Astrocyte (in vitro differentiated cells and primary cell): Measurements from ENCODE around the gene PPM1H. TPM values are rescaled to one million over a fixed set of nuclear protein-coding genes. Genes with fewer than 3 reads are reported as not detected.
A peak's percentile ranks its signal among the peaks of the same experiment; 100 is the strongest.

ENCODE experiments used
- DNase-seq: peaks from one replicate; pipeline ENCODE4 v3.0.0-alpha.2; 2010; ENCODE audit warnings: low read depth
- FAIRE-seq: peaks from 2 replicates; lab custom pipeline; 2011; peaks lifted over from hg19 to GRCh38; lab: Jason Lieb, UNC
- H2AFZ ChIP-seq: 2 replicates; pipeline ENCODE4 v1.6.0; 2012; ENCODE audit warnings: low read depth, low read length, inconsistent platforms
- H3K27ac ChIP-seq: 2 replicates; pipeline ENCODE4 v1.5.1; 2011; ENCODE audit warnings: low read depth, low read length, inconsistent platforms
- H3K27me3 ChIP-seq: 2 replicates; pipeline ENCODE4 v1.6.0; 2011; ENCODE audit warnings: low read length, inconsistent platforms; ENCODE audit not compliant: insufficient read depth
- H3K36me3 ChIP-seq: 2 replicates; pipeline ENCODE4 v1.5.1; 2011; ENCODE audit warnings: low read length, inconsistent platforms; ENCODE audit not compliant: insufficient read depth
- H3K4me1 ChIP-seq: 2 replicates; pipeline ENCODE4 v1.5.1; 2011; ENCODE audit warnings: low read length, inconsistent platforms; ENCODE audit not compliant: insufficient read depth
- H3K4me2 ChIP-seq: 2 replicates; pipeline ENCODE4 v1.6.0; 2012; ENCODE audit warnings: low read length, inconsistent platforms
- H3K4me3 ChIP-seq: 2 replicates; pipeline ENCODE4 v1.5.1; 2011; ENCODE audit warnings: low read depth, mild to moderate bottlenecking, low read length, inconsistent platforms; ENCODE audit not compliant: insufficient read depth
- H3K79me2 ChIP-seq: 2 replicates; pipeline ENCODE4 v1.6.0; 2012; ENCODE audit warnings: mild to moderate bottlenecking, low read length, inconsistent platforms; ENCODE audit not compliant: insufficient read depth
- H3K9ac ChIP-seq: 2 replicates; pipeline ENCODE4 v1.6.0; 2012; ENCODE audit warnings: mild to moderate bottlenecking, low read length, inconsistent platforms
- H3K9me3 ChIP-seq: 2 replicates; pipeline ENCODE4 v1.5.1; 2012; ENCODE audit warnings: low read depth, mild to moderate bottlenecking, low read length, inconsistent platforms; ENCODE audit not compliant: insufficient read depth
- H4K20me1 ChIP-seq: 2 replicates; pipeline ENCODE4 v1.6.0; 2012; ENCODE audit warnings: low read length, inconsistent platforms; ENCODE audit not compliant: insufficient read depth
- H3K27ac Mint-ChIP-seq: one replicate; pipeline ENCODE4 v1.8.0; 2021; ENCODE audit warnings: mild to moderate bottlenecking, mixed read lengths; ENCODE audit not compliant: unreplicated experiment
- H3K27me3 Mint-ChIP-seq: one replicate; pipeline ENCODE4 v1.8.0; 2021; ENCODE audit warnings: low read depth, mixed read lengths; ENCODE audit not compliant: unreplicated experiment
- H3K36me3 Mint-ChIP-seq: one replicate; pipeline ENCODE4 v1.8.0; 2021; ENCODE audit warnings: low read depth, mixed read lengths; ENCODE audit not compliant: unreplicated experiment
- H3K4me1 Mint-ChIP-seq: one replicate; pipeline ENCODE4 v1.8.0; 2021; ENCODE audit warnings: low read depth, mixed read lengths; ENCODE audit not compliant: unreplicated experiment
- H3K4me3 Mint-ChIP-seq: one replicate; pipeline ENCODE4 v1.8.0; 2021; ENCODE audit warnings: mild to moderate bottlenecking, moderate library complexity, mixed read lengths; ENCODE audit not compliant: unreplicated experiment
- H3K9me3 Mint-ChIP-seq: one replicate; pipeline ENCODE4 v1.8.0; 2021; ENCODE audit warnings: mild to moderate bottlenecking, mixed read lengths; ENCODE audit not compliant: unreplicated experiment
- CTCF ChIP-seq: IDR thresholded peaks from 2 replicates; pipeline ENCODE4 v1.5.1; 2011; ENCODE audit warnings: low read depth, mild to moderate bottlenecking, inconsistent platforms, low read length, moderate library complexity; ENCODE audit not compliant: insufficient read depth
- EZH2 ChIP-seq: IDR thresholded peaks from 2 replicates; pipeline ENCODE4 v1.6.1; 2012; ENCODE audit warnings: mild to moderate bottlenecking, low read length, inconsistent platforms; ENCODE audit not compliant: insufficient read depth
- total RNA-seq: library from RNA; stranded (reverse); gene quantifications from 2 replicates; pipeline ENCODE4 v1.2.1, GENCODE V29; 2021

Gene PPM1H
- total RNA-seq, 1 donor from 2014 or later = 7.8 TPM

GRCh38 chr12:62772416-62772955 is 162.5 kb downstream of the PPM1H start:
- no peak overlapping the region for H3K4me3 Mint-ChIP-seq
- H3K9ac ChIP-seq = no peak overlapping the region
- no peaks in the 10 kb centered on the region for H3K27me3 Mint-ChIP-seq
- no peaks in the 10 kb centered on the region for H3K27me3 ChIP-seq
- H3K36me3 Mint-ChIP-seq = no peaks in the 10 kb centered on the region
- no peak overlapping the region for H2AFZ ChIP-seq
- peaks cover 6% of the 10 kb centered on the region for H3K4me1 Mint-ChIP-seq
- no peak overlapping the region for H3K4me3 ChIP-seq
- DNase-seq (peak; percentile 36), FAIRE-seq (no peak)
- TF ChIP-seq EZH2 (no peak), CTCF (no peak)
- H3K27ac Mint-ChIP-seq = peak overlapping the region; percentile 6
- no peak overlapping the region for H3K4me2 ChIP-seq
- H4K20me1 ChIP-seq = no peaks in the 10 kb centered on the region
- H3K4me1 ChIP-seq = peaks cover 11% of the 10 kb centered on the region
- H3K9me3 ChIP-seq = no peaks in the 10 kb centered on the region
- no peaks in the 10 kb centered on the region for H3K36me3 ChIP-seq
- H3K79me2 ChIP-seq = no peaks in the 10 kb centered on the region
- peaks cover 2% of the 10 kb centered on the region for H3K9me3 Mint-ChIP-seq
- H3K27ac ChIP-seq = no peak overlapping the region

DNA sequence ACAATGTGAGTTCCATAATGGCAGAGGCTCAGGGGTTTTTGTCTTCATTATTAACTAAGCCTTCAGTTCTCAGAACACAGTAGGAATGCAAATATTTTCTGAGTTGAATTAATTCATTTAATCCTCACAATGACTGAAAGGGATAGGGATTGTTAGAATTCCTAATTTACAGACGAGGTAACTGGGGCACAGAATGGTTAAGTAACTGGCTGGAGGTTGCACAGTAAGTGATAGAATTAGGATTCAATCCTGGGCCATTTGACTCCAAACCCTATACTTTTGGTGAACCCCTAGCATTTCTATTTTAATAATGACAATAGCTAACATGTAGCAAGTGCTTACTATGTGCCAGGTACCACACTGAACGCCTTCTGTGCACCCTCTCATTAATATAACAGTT is 163.1 kb downstream of the PPM1H start:
- no peak overlapping the region for H3K4me2 ChIP-seq
- no peak overlapping the region for H3K9ac ChIP-seq
- H3K79me2 ChIP-seq = no peaks in the 10 kb centered on the region
- H3K27ac ChIP-seq = no peak overlapping the region
- H3K36me3 ChIP-seq = no peaks in the 10 kb centered on the region
- H3K4me1 ChIP-seq = peaks cover 15% of the 10 kb centered on the region
- Mint-ChIP-seq H3K27ac (no peak overlapping the region), H3K36me3 (no peaks in the 10 kb centered on the region), H3K27me3 (no peaks in the 10 kb centered on the region), H3K4me1 (peaks cover 13% of the 10 kb centered on the region), H3K4me3 (no peak overlapping the region), H3K9me3 (peaks cover 2% of the 10 kb centered on the region)
- H3K4me3 ChIP-seq = no peak overlapping the region
- no peaks in the 10 kb centered on the region for H3K9me3 ChIP-seq
- TF ChIP-seq EZH2 (no peak), CTCF (no peak)
- no peaks in the 10 kb centered on the region for H3K27me3 ChIP-seq
- FAIRE-seq (no peak), DNase-seq (no peak)
- H4K20me1 ChIP-seq = no peaks in the 10 kb centered on the region
- H2AFZ ChIP-seq = no peak overlapping the region

GRCh38 chr12:62770381-62770780 is 164.6 kb downstream of the PPM1H start:
- Histone ChIP-seq H3K27ac (no peak overlapping the region), H3K79me2 (no peaks in the 10 kb centered on the region), H4K20me1 (no peaks in the 10 kb centered on the region), H3K4me2 (no peak overlapping the region), H3K9ac (no peak overlapping the region), H3K27me3 (no peaks in the 10 kb centered on the region), H3K4me1 (peaks cover 15% of the 10 kb centered on the region), H3K4me3 (no peak overlapping the region), H3K9me3 (no peaks in the 10 kb centered on the region), H3K36me3 (no peaks in the 10 kb centered on the region), H2AFZ (no peak overlapping the region)
- DNase-seq = no peak
- TF ChIP-seq CTCF (no peak), EZH2 (no peak)
- Mint-ChIP-seq H3K4me1 (peaks cover 13% of the 10 kb centered on the region), H3K4me3 (no peak overlapping the region), H3K36me3 (no peaks in the 10 kb centered on the region), H3K27me3 (no peaks in the 10 kb centered on the region), H3K27ac (no peak overlapping the region), H3K9me3 (peaks cover 2% of the 10 kb centered on the region)
- no peak for FAIRE-seq
